Measurements from ENCODE around the gene AHCYL2.
"Not testable (repeated sequence)": the region's sequence is repeated elsewhere in the genome, so short reads cannot be mapped to it uniquely, and the experiment has no call there.

The AHCYL2 gene

GRCh38 chr7:129462420-129462819 lies 237.6 kb downstream of the AHCYL2 start:
- FAIRE-seq, result no peak

- FAIRE-seq, result no peak
Observed at GRCh38 chr7:129464194-129464593, 239.4 kb downstream of the AHCYL2 start.

GRCh38 chr7:129465080-129465479 lies 240.2 kb downstream of the AHCYL2 start:
- no peak for FAIRE-seq

GRCh38 chr7:129466796-129467195 lies 242.0 kb downstream of the AHCYL2 start:
- no peak for FAIRE-seq

- no peak for FAIRE-seq
Observed at GRCh38 chr7:129468087-129468486, 243.3 kb downstream of the AHCYL2 start.

GRCh38 chr7:129468547-129468946 lies 243.7 kb downstream of the AHCYL2 start:
- no peak for FAIRE-seq

- FAIRE-seq, result no peak
Observed at GRCh38 chr7:129469930-129470329, 245.1 kb downstream of the AHCYL2 start.

- FAIRE-seq, result no peak
Observed at GRCh38 chr7:129470411-129470810, 245.6 kb downstream of the AHCYL2 start.

- no peak for FAIRE-seq
Observed at GRCh38 chr7:129471402-129471827, 246.6 kb downstream of the AHCYL2 start.

- FAIRE-seq, result not testable (repeated sequence)
Observed at GRCh38 chr7:129475931-129476330, 251.1 kb downstream of the AHCYL2 start.

- not testable (repeated sequence) for FAIRE-seq
Observed at GRCh38 chr7:129476398-129476797, 251.6 kb downstream of the AHCYL2 start.

Data from colon (tissue), 2 donors.